Tibial nerve (tissue), 4 donors: ENCODE data around the gene TTC28. TPM values are rescaled to one million over a fixed set of nuclear protein-coding genes. Genes with fewer than 3 reads are reported as not detected.
"Not testable (repeated sequence)": the region's sequence is repeated elsewhere in the genome, so short reads cannot be mapped to it uniquely, and the experiment has no call there.

Source experiments
- DNase-seq, 2 donors: peaks; one replicate each; pipeline ENCODE4 v3.0.0-alpha.2; 2019; ENCODE audit warnings: low spot score in 2 of 2
- H3K27ac ChIP-seq, 4 donors: fragments of 200-600 bp; sonication (generic) in 3 of 4; one replicate each; pipeline ENCODE4 v1.5.1; 2017 to 2019; ENCODE audit warnings: mild to moderate bottlenecking in 1 of 4
- H3K27me3 ChIP-seq, 2 donors: fragments of 200-600 bp; sonication (generic) in 1 of 2; one replicate each; pipeline versions ENCODE4 v1.5.1 to v1.6.0; 2017 to 2019
- H3K36me3 ChIP-seq, 3 donors: fragments of 200-600 bp; sonication (generic); one replicate each; pipeline ENCODE4 v1.5.1; 2018 to 2019
- H3K4me1 ChIP-seq, 4 donors: fragments of 200-600 bp; sonication (generic) in 3 of 4; one replicate each; pipeline ENCODE4 v1.5.1; 2017 to 2019
- H3K4me3 ChIP-seq, 4 donors: fragments of 200-600 bp; sonication (generic) in 3 of 4; one replicate each; pipeline ENCODE4 v1.5.1; 2017 to 2019; ENCODE audit warnings: mild to moderate bottlenecking in 1 of 4, moderate library complexity in 1 of 4
- H3K9me3 ChIP-seq, 4 donors: fragments of 200-600 bp; sonication (generic) in 3 of 4; one replicate each; pipeline ENCODE4 v1.5.1; 2017 to 2019
- EP300 ChIP-seq, 2 donors: sonication (generic); formaldehyde crosslinking; IDR thresholded peaks; one replicate each; pipeline ENCODE4 v1.6.1; 2017; ENCODE audit warnings: antibody characterized with exemption in 2 of 2, mild to moderate bottlenecking in 1 of 2
- POLR2A ChIP-seq, 2 donors: fragments of 450-650 bp; IDR thresholded peaks; one replicate each; pipeline ENCODE4 v1.6.1; 2017; ENCODE audit warnings: antibody characterized with exemption in 2 of 2, mild to moderate bottlenecking in 2 of 2, moderate library complexity in 2 of 2
- WGBS, 2 donors: methylation state at CpG; one replicate each; pipeline ENCODE4 v1.1.5; 2018; 5-methylcytosine and 5-hydroxymethylcytosine counted together
- total RNA-seq, 4 donors: library from RNA; depleted of rRNA; stranded (reverse); fragments of >200 nt; gene quantifications; one replicate each; pipeline ENCODE4 v1.1.0, GENCODE V29; 2016
- TF ChIP-seq, protein P1 (sequence below), 5 experiments: fragments of 200-600 bp in 3 of 5; fragments of 450-650 bp in 2 of 5; sonication (generic) in 3 of 5; IDR thresholded peaks; one replicate each; pipeline ENCODE4 v1.5.1; 2016 to 2019; ENCODE audit warnings: antibody characterized with exemption in 5 of 5, mild to moderate bottlenecking in 3 of 5, moderate library complexity in 2 of 5

The TTC28 gene
- total RNA-seq, 4 donors from 2014 or later: 83.9 to 177 (median 128) TPM

DNA sequence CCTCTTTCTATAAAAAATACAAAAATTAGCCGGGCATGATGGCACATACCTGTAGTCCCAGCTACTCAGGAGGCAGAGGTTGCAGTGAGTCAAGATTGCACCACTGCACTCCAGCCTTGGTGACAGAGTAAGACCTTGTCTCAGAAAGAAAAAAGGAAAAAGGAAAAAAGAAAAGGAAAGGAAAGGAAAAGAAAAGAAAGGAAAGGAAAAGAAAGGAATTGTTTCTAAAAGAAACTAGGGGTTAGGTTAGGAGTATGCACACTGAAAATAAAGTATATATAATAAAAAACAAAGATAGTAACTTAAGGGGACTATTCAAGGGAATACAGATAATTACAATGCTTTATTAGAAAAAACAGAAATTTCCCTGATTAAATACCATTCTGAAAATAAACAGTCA lies 50.9 kb downstream of the TTC28 start:
- WGBS, 2 donors: 92 to 95% methylated on average over 1 of the region's 1 CpG

DNA sequence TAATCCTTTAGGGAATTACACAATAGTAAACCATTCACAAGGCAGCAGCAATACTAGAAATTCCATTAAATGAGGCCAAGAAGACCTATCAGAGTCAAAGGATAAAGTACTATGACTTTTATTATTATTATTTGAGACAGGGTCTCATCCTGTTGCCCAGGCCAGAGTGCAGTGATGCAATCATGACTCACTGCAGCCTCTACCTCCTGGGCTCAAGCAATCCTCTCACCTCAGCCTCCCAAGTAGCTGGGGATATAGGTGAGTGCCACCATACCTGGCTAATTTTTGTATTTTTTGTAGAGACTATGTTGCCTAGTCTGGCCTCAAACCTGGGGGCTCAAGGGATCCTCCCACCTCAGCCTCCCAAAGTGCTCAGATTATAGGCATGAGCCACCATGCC lies 51.8 kb downstream of the TTC28 start:
- no peak for DNase-seq
- peaks cover 0 to 7% (median 0%) of the 10 kb centered on the region in 3 donors for H3K36me3 ChIP-seq

More for the DNA sequence above, 50.9 kb downstream of the TTC28 start:
- TF ChIP-seq, protein P1, sequence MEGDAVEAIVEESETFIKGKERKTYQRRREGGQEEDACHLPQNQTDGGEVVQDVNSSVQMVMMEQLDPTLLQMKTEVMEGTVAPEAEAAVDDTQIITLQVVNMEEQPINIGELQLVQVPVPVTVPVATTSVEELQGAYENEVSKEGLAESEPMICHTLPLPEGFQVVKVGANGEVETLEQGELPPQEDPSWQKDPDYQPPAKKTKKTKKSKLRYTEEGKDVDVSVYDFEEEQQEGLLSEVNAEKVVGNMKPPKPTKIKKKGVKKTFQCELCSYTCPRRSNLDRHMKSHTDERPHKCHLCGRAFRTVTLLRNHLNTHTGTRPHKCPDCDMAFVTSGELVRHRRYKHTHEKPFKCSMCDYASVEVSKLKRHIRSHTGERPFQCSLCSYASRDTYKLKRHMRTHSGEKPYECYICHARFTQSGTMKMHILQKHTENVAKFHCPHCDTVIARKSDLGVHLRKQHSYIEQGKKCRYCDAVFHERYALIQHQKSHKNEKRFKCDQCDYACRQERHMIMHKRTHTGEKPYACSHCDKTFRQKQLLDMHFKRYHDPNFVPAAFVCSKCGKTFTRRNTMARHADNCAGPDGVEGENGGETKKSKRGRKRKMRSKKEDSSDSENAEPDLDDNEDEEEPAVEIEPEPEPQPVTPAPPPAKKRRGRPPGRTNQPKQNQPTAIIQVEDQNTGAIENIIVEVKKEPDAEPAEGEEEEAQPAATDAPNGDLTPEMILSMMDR (IDR thresholded peaks at IDR 0.05): no peak
- no peak for TF ChIP-seq EP300 (IDR thresholded peaks at IDR 0.05)
- TF ChIP-seq POLR2A (IDR thresholded peaks at IDR 0.05): no peak
- Histone ChIP-seq H3K9me3 (no peaks in the 10 kb centered on the region), H3K27ac (no peak overlapping the region), H3K27me3 (no peaks in the 10 kb centered on the region), H3K4me3 (no peak overlapping the region), H3K4me1 (no peaks in the 10 kb centered on the region), H3K36me3 (peaks cover 0 to 7% (median 0%) of the 10 kb centered on the region in 3 donors)
- no peak for DNase-seq

DNA sequence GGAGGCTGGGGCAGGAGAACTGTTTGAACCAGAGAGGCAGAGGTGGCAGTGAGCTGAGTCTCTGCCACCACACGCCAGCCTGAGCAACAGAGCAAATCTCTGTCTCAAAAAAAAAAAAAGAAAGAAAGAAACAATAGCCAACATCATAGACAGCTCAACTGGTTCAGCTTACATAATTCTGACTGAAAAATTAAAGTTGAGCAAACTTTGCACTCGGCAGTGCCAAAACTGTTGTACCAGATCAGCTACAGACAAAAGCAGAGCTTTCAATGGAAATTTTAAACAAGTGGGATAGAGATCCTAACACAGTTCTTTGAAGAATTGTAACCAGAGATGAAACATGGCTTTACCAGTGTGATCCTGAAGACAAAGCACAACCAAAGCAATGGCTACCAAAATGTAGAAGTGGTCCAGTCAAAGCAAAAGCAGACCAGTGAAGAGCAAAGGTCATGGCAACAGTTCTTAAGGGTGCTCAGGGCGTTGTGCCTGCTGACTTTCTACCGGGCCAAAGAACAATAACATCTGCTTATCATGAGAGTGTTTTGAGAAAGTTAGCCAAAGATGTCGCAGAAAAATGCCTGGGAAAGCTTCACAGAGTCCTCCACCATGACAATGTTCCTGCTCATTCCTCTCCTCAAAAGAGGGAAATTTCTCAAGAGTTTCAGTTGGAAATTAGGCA lies 59.3 kb downstream of the TTC28 start:
- WGBS, 2 donors: 47 to 56% methylated on average over 5 of the region's 5 CpGs
- no peaks in the 10 kb centered on the region for H3K9me3 ChIP-seq
- H3K36me3 ChIP-seq: no peaks in the 10 kb centered on the region
- H3K27me3 ChIP-seq: no peaks in the 10 kb centered on the region
- TF ChIP-seq, protein P1 (IDR thresholded peaks at IDR 0.05): no peak
- TF ChIP-seq POLR2A (IDR thresholded peaks at IDR 0.05): no peak
- TF ChIP-seq EP300 (IDR thresholded peaks at IDR 0.05): no peak
- no peaks in the 10 kb centered on the region for H3K4me1 ChIP-seq
- no peak for DNase-seq
- H3K4me3 ChIP-seq: no peak overlapping the region
- H3K27ac ChIP-seq: no peak overlapping the region

More for the DNA sequence above, 51.8 kb downstream of the TTC28 start:
- TF ChIP-seq, protein P1 (IDR thresholded peaks at IDR 0.05): no peak
- TF ChIP-seq POLR2A (IDR thresholded peaks at IDR 0.05) (no peak), EP300 (IDR thresholded peaks at IDR 0.05) (no peak)
- Histone ChIP-seq H3K27ac (no peak overlapping the region), H3K9me3 (no peaks in the 10 kb centered on the region), H3K27me3 (no peaks in the 10 kb centered on the region), H3K4me3 (no peak overlapping the region), H3K4me1 (no peaks in the 10 kb centered on the region)

DNA sequence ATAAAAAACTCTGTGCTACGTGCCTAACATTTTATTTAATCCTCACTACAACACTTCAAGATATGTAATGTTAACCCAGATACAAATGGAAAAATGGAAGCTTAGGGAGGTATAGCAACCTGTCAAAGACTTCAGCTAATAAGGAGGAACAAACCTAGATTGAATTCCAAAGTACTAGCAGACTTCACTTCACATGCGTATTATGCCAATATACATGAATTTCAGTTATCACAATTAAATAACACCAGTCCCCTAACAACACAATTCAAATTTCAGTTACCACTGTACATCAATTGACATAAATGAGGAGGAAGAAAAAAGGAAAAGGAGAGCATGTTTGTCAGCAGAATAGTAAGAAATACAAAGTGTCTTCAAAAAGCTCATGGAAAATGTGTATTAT lies 60.4 kb downstream of the TTC28 start:
- H3K27ac ChIP-seq: no peak overlapping the region
- no peaks in the 10 kb centered on the region for H3K36me3 ChIP-seq
- H3K27me3 ChIP-seq: no peaks in the 10 kb centered on the region
- H3K4me1 ChIP-seq: no peaks in the 10 kb centered on the region
- WGBS, 2 donors: 86 to 95% methylated on average over 2 of the region's 2 CpGs
- H3K4me3 ChIP-seq: no peak overlapping the region
- H3K9me3 ChIP-seq: no peaks in the 10 kb centered on the region
- no peak for DNase-seq
- TF ChIP-seq POLR2A (IDR thresholded peaks at IDR 0.05): no peak
- TF ChIP-seq EP300 (IDR thresholded peaks at IDR 0.05): no peak
- TF ChIP-seq, protein P1 (IDR thresholded peaks at IDR 0.05): no peak

DNA sequence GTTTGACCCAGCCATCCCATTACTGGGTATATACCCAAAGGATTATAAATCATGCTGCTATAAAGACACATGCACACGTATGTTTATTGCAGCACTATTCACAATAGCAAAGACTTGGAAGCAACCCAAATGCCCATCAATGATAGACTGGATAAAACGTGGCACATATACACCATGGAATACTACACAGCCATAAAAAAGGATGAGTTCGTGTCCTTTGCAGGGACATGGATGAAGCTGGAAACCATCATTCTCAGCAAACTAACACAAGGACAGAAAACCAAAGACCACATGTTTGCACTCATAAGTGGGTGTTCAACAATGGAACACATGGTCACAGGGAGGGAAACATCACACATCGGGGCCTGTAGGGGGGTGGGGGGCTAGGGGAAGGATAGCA lies 64.2 kb downstream of the TTC28 start:
- H3K36me3 ChIP-seq, H3K27ac ChIP-seq, DNase-seq, H3K4me1 ChIP-seq, H3K4me3 ChIP-seq, H3K27me3 ChIP-seq, H3K9me3 ChIP-seq: not testable (repeated sequence)
- 90 to 96% methylated on average over 4 of the region's 4 CpGs for WGBS, 2 donors
